ENCODE results near the gene STAMBPL1.

- TF ChIP-seq TCF7L2 (IDR thresholded peaks at IDR 0.05; ENCODE audit: low read depth, low read length) (no peak), CTCF (IDR thresholded peaks at IDR 0.05) (no peak), POLR2AphosphoS5 (IDR thresholded peaks at IDR 0.05; ENCODE audit: low read depth, low read length) (no peak)
- TF ChIP-seq, protein P1, sequence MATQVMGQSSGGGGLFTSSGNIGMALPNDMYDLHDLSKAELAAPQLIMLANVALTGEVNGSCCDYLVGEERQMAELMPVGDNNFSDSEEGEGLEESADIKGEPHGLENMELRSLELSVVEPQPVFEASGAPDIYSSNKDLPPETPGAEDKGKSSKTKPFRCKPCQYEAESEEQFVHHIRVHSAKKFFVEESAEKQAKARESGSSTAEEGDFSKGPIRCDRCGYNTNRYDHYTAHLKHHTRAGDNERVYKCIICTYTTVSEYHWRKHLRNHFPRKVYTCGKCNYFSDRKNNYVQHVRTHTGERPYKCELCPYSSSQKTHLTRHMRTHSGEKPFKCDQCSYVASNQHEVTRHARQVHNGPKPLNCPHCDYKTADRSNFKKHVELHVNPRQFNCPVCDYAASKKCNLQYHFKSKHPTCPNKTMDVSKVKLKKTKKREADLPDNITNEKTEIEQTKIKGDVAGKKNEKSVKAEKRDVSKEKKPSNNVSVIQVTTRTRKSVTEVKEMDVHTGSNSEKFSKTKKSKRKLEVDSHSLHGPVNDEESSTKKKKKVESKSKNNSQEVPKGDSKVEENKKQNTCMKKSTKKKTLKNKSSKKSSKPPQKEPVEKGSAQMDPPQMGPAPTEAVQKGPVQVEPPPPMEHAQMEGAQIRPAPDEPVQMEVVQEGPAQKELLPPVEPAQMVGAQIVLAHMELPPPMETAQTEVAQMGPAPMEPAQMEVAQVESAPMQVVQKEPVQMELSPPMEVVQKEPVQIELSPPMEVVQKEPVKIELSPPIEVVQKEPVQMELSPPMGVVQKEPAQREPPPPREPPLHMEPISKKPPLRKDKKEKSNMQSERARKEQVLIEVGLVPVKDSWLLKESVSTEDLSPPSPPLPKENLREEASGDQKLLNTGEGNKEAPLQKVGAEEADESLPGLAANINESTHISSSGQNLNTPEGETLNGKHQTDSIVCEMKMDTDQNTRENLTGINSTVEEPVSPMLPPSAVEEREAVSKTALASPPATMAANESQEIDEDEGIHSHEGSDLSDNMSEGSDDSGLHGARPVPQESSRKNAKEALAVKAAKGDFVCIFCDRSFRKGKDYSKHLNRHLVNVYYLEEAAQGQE (IDR thresholded peaks at IDR 0.05; ENCODE audit: insufficient read depth in 1 of 2, low read depth in 2 of 2, low read length in 1 of 2) = no peak
These were observed 58.9 kb downstream of the STAMBPL1 start for GRCh38 chr10:88938938-88939337.
